PC-9 (cell line): ENCODE results near the gene BCAS3. TPM values are rescaled to one million over a fixed set of nuclear protein-coding genes. Genes with fewer than 3 reads are reported as not detected.

ENCODE experiments used
- BruUV-seq: library from RNA; stranded (reverse); fragments of 400-500 nt; replicated peaks from 2 replicates; lab custom pipeline; 2021; lab: Mats Ljungman, UMichigan
- CTCF ChIA-PET: fragments of 300-600 bp; sonication (Branson Sonifier 250); formaldehyde crosslinking; loops from one replicate; lab custom pipeline; 2022; ENCODE audit warnings: antibody characterized with exemption; lab: Charles Lee
- POLR2A ChIA-PET: fragments of 300-600 bp; sonication (Branson Sonifier 250); formaldehyde crosslinking; loops from one replicate; lab custom pipeline; 2022; ENCODE audit warnings: antibody characterized with exemption; ENCODE audit not compliant: unreplicated experiment; lab: Charles Lee
- DNase-seq, 2 experiments: peaks; one replicate each; pipeline versions ENCODE4 v3.0.0 to v3.0.0-alpha.2; 2015 to 2022; ENCODE audit warnings: mixed read lengths in 1 of 2
- H2AFZ ChIP-seq: fragments of 200-600 bp; sonication (generic); 2 replicates; pipeline ENCODE4 v1.8.1; 2017; ENCODE audit warnings: antibody characterized with exemption
- H3F3A ChIP-seq: fragments of 200-600 bp; sonication (generic); 2 replicates; pipeline ENCODE4 v1.8.1; 2017; ENCODE audit warnings: antibody characterized with exemption, mild to moderate bottlenecking, low read depth; ENCODE audit not compliant: insufficient read depth
- H3K27ac ChIP-seq: fragments of 200-600 bp; sonication (generic); 2 replicates; pipeline ENCODE4 v1.6.1; 2016; ENCODE audit warnings: mixed run types
- H3K27me3 ChIP-seq: fragments of 200-600 bp; sonication (generic); 2 replicates; pipeline ENCODE4 v1.6.1; 2016; ENCODE audit warnings: low read depth, mixed run types; ENCODE audit not compliant: insufficient read depth
- H3K36me3 ChIP-seq: fragments of 200-600 bp; sonication (generic); 2 replicates; pipeline ENCODE4 v1.6.1; 2016; ENCODE audit warnings: low read depth, mixed run types
- H3K4me1 ChIP-seq: fragments of 200-600 bp; sonication (generic); replicated peaks from 2 replicates; pipeline ENCODE4 v1.6.1; 2016; ENCODE audit warnings: mixed run types; ENCODE audit not compliant: insufficient read depth
- H3K4me2 ChIP-seq: fragments of 200-600 bp; sonication (generic); 2 replicates; pipeline ENCODE4 v1.6.1; 2017; ENCODE audit warnings: mixed run types
- H3K4me3 ChIP-seq: fragments of 200-600 bp; sonication (generic); 2 replicates; pipeline ENCODE4 v1.6.1; 2016; ENCODE audit warnings: mixed run types
- H3K79me2 ChIP-seq: fragments of 200-600 bp; sonication (generic); 2 replicates; pipeline ENCODE4 v1.6.1; 2017; ENCODE audit warnings: low read depth, mixed run types
- H3K9me2 ChIP-seq: fragments of 200-600 bp; sonication (generic); 2 replicates; pipeline ENCODE4 v1.8.1; 2017; ENCODE audit warnings: mild to moderate bottlenecking; ENCODE audit not compliant: insufficient read depth
- H3K9me3 ChIP-seq: fragments of 200-600 bp; sonication (generic); 2 replicates; pipeline ENCODE4 v1.8.1; 2016; ENCODE audit warnings: low read depth; ENCODE audit not compliant: insufficient read depth
- H4K20me1 ChIP-seq: fragments of 200-600 bp; sonication (generic); 2 replicates; pipeline ENCODE4 v1.8.1; 2017; ENCODE audit not compliant: insufficient read depth
- CTCF ChIP-seq: fragments of 200-600 bp; sonication (generic); conservative IDR thresholded peaks from 2 replicates; pipeline ENCODE4 v1.6.1; 2017; ENCODE audit warnings: mixed run types, antibody characterized with exemption, mild to moderate bottlenecking, moderate library complexity
- EZH2 ChIP-seq: fragments of 200-600 bp; sonication (generic); IDR thresholded peaks from 2 replicates; pipeline ENCODE4 v1.8.0; 2017; ENCODE audit warnings: antibody characterized with exemption, low read depth
- intact Hi-C: fragments of 100-400 bp; cut with micrococcal nuclease; formaldehyde crosslinking; loops from one replicate; pipeline ENCODE4 v1.10.0; 2022; ENCODE audit not compliant: unreplicated experiment
- total RNA-seq: library from RNA; stranded (reverse); gene quantifications from 2 replicates; pipeline ENCODE4 v1.2.3, GENCODE V29; 2021

Gene BCAS3
- total RNA-seq, 1 experiment from 2014 or later = 26.0 TPM

- no peaks in the 10 kb centered on the region for H4K20me1 ChIP-seq
- no peaks in the 10 kb centered on the region for H3K9me3 ChIP-seq
- no peak for TF ChIP-seq EZH2
- TF ChIP-seq CTCF = no peak
- no peaks in the 10 kb centered on the region for H3K36me3 ChIP-seq
- no TSS peak for BruUV-seq
- no peak for DNase-seq
- H3F3A ChIP-seq = peaks cover 12% of the 10 kb centered on the region; the same call in 1 of the 2 replicates
- H3K4me2 ChIP-seq = peak overlapping the region; percentile 83
- intact Hi-C loops = no loop called here
- no peak overlapping the region; the same call in 1 of the 2 replicates for H3K4me3 ChIP-seq
- CTCF ChIA-PET = no interaction called here
- H3K27ac ChIP-seq = no peak overlapping the region
- H3K79me2 ChIP-seq = peaks cover 9% of the 10 kb centered on the region; the same call in 1 of the 2 replicates
- no peak overlapping the region for H2AFZ ChIP-seq
- H3K9me2 ChIP-seq = no peaks in the 10 kb centered on the region
- POLR2A ChIA-PET = no interaction called here
- peaks cover 6% of the 10 kb centered on the region; the same call in 1 of the 2 replicates for H3K4me1 ChIP-seq
- no peaks in the 10 kb centered on the region for H3K27me3 ChIP-seq
Measured at GRCh38 chr17:60675997-60676396, 1.7 kb upstream of the BCAS3 start.

GRCh38 chr17:60676758-60677307, 818 bp upstream of the BCAS3 start:
- intact Hi-C loops = no loop called here
- BruUV-seq = TSS peak; percentile 79

GRCh38 chr17:60678118-60678444, 430 bp downstream of the BCAS3 start:
- H3F3A ChIP-seq = peaks cover 17% of the 10 kb centered on the region
- TF ChIP-seq EZH2 (no peak), CTCF (no peak)
- peak overlapping the region; percentile 92 for H2AFZ ChIP-seq
- intact Hi-C loops = no loop called here
- H3K9me3 ChIP-seq = no peaks in the 10 kb centered on the region
- ChIA-PET POLR2A (interaction anchor here (0.6 to 0.7 kb wide), 2 partner anchors 39 to 66 kb away, joined by 4 to 6 read pairs; no protein-coding TSS in a partner anchor), CTCF (interaction anchor here (0.5 kb wide), 1 partner anchor 34 kb away, joined by 6 read pairs; no protein-coding TSS in a partner anchor)
- H3K4me1 ChIP-seq = peaks cover 18% of the 10 kb centered on the region
- H4K20me1 ChIP-seq = no peaks in the 10 kb centered on the region
- peak overlapping the region; percentile 83 for H3K4me2 ChIP-seq
- peak overlapping the region; percentile 56 for H3K4me3 ChIP-seq
- DNase-seq = no peak
- BruUV-seq = no TSS peak
- H3K27ac ChIP-seq = no peak overlapping the region
- no peaks in the 10 kb centered on the region for H3K9me2 ChIP-seq
- peaks cover 9% of the 10 kb centered on the region; the same call in 1 of the 2 replicates for H3K79me2 ChIP-seq
- H3K36me3 ChIP-seq = no peaks in the 10 kb centered on the region
- H3K27me3 ChIP-seq = no peaks in the 10 kb centered on the region

More at GRCh38 chr17:60676758-60677307, 818 bp upstream of the BCAS3 start:
- CTCF ChIA-PET = interaction anchor here (1.1 kb wide), 1 partner anchor 735 kb away, joined by 3 read pairs; no protein-coding TSS in a partner anchor
- H3K27me3 ChIP-seq = no peaks in the 10 kb centered on the region
- no peaks in the 10 kb centered on the region for H4K20me1 ChIP-seq
- H3K79me2 ChIP-seq = peaks cover 9% of the 10 kb centered on the region; the same call in 1 of the 2 replicates
- peaks cover 6% of the 10 kb centered on the region; the same call in 1 of the 2 replicates for H3F3A ChIP-seq
- no peaks in the 10 kb centered on the region for H3K9me2 ChIP-seq
- TF ChIP-seq EZH2 (no peak), CTCF (no peak)
- DNase-seq = no peak
- H3K4me3 ChIP-seq = peak overlapping the region; percentile 56
- H3K9me3 ChIP-seq = no peaks in the 10 kb centered on the region
- peak overlapping the region; percentile 7; the same call in 1 of the 2 replicates for H3K27ac ChIP-seq
- peaks cover 6% of the 10 kb centered on the region; the same call in 1 of the 2 replicates for H3K4me1 ChIP-seq
- H3K36me3 ChIP-seq = no peaks in the 10 kb centered on the region
- POLR2A ChIA-PET = interaction anchor here (0.6 to 0.8 kb wide), 3 partner anchors 30 to 722 kb away, joined by 6 to 11 read pairs (median 8); no protein-coding TSS in a partner anchor
- peak overlapping the region; percentile 83 for H3K4me2 ChIP-seq
- peak overlapping the region; percentile 92 for H2AFZ ChIP-seq
